RKO (cell line): Measurements from ENCODE around the gene SPRR1B.
"Not testable (repeated sequence)": the region's sequence is repeated elsewhere in the genome, so short reads cannot be mapped to it uniquely, and the experiment has no call there.

Experiments
- DNase-seq: peaks from one replicate; pipeline ENCODE4 v3.0.0-alpha.2; 2016; ENCODE audit warnings: low spot score

The SPRR1B gene

GRCh38 chr1:153040950-153041631, 10.1 kb downstream of the SPRR1B start, which contains the start of gene SPRR2D:
TSS of gene SPRR2D (minus strand) at chr1:153041120. CDS start at chr1:153040346, 774 bp downstream.
- no peak for DNase-seq

DNA sequence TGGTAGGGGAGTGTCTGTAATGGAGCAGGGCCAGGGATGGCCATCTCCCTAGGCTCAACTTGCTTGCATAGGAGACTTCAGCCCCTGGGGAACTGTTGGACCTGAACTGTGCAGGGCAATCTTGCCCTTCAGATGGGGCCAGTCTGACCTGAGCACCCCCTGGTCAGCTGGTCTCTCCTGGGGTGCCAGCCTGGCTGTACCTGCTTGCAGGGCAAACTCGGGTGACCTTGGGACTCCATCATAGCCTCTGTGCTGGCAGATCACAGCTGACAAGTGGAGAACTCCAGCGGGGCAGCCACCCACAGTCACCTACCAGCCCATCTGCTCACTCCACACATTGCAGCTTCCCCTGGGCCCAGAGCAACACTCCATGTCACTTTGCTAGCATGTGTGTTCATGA, 18.2 kb downstream of the SPRR1B start:
- no peak for DNase-seq

- DNase-seq, result not testable (repeated sequence)
Observed at GRCh38 chr1:153056111-153056510, 25.1 kb downstream of the SPRR1B start.

GRCh38 chr1:153057375-153057774, 26.4 kb downstream of the SPRR1B start, which contains the start of gene SPRR2A:
TSS of gene SPRR2A (minus strand) at chr1:153057512. CDS start at chr1:153056735, 777 bp downstream.
- no peak for DNase-seq

GRCh38 chr1:153058154-153058553, 27.2 kb downstream of the SPRR1B start:
- DNase-seq, result no peak

DNA sequence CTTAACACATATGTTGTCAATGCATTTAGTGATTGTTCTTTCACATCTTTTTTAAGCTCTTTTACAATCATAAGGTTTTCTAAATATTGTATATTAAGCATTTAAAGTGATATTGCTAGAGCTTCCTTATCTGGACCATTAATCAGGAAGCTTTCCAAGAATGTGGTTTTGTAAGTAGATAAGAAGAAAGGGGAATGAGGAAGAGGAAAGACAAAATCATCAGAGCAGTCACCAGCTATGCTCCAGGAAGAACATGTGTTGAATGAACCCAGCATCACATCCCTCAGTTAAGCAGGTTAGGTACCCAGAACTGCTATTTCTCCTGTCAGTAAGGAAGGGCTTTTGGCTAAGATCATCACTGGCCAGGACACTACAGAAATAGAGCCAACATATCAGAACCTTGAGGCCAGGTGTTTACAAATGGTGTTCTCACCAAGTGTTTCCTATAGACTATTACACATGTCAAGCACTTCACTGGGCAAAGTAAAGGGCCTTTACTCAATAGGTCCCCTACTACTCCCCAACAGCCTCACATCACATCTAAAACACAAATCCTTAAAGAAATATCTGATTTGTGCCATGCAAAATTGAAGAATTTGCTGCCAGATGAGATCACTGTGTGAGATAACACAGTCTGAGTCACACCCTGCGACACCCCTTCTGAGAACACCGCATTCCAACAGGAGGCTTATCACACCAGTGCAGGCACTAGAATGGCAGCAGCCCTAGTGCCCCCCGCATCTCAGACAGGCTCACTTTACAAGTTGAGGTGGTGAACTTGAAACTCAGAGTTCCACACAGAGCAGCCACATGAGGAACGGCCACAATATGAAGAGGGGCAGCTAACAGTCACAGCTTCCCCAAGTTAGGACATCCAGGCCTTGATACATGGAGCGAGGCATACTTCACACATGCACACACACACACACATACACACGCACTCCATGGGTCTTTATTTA, 28.1 kb downstream of the SPRR1B start:
- no peak for DNase-seq

GRCh38 chr1:153070243-153070642, 39.2 kb downstream of the SPRR1B start:
- no peak for DNase-seq

GRCh38 chr1:153071511-153071910, 40.5 kb downstream of the SPRR1B start, which contains the start of gene SPRR2B:
TSS of gene SPRR2B (minus strand) at chr1:153071611. CDS start at chr1:153070839, 772 bp downstream.
- no peak for DNase-seq

GRCh38 chr1:153072806-153073726, 42.1 kb downstream of the SPRR1B start:
- no peak for DNase-seq

DNA sequence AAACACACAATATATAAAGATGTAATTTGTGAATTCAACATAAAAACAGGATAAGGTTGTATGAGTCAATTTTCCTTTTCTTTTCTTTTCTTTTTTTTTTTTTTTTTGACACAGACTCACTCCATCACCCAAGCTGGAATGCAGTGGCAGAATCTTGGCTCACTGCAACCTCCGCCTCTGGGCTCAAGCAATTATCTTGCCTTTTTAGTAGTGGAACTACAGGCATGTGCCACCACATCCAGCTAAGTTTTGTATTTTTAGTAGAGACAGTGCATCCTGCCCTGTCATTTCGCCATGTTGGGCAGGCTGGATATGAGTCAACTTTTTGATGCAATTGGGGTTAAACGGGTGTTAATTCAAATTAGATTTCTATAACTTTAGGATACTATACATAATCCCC, 50.7 kb downstream of the SPRR1B start:
- DNase-seq, result no peak
